ENCODE measurements around the gene FADS3. TPM values are rescaled to one million over a fixed set of nuclear protein-coding genes. Genes with fewer than 3 reads are reported as not detected.

The FADS3 gene
- total RNA-seq, 4 donors from 2014 or later: 25.2 to 37.6 (median 31.2) TPM

DNA sequence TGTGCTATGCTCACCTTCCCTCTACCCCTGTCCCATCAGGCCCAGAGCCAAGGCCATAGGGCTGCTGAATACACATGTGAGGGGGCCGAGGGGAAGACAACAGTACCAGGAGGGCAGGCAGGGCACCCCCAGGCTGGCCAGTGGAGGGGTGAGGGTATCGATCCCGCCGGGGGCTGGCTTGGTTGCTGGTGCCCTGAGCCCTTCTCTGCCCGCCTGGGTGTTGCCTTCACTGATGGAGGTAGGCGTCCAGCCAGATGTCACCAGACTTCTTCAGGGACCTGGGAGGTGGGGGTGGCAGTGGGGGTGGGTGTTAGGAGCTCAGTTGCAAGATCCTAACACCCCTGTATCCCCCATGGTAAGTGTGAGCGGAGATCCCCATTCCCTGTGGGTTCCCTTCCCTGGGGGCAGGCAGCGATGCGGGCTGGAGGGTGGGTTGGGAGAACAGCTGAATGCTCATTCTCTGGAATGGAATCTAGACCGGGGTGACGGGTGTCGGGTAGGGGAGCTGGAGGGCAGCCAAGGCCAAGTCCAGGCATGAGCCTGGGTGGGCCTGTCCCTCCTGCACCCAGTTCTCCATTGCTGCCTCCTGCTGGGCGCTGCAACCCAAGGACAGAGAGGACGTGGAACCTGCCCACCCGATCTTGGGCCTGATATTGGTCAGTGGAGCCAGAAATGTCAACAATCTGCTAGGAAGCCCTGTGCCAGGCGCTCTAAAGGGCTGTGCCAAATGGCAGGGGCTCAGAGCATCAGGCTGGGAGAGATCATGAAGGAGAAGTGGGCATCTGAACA, 17.6 kb downstream of the FADS3 start:
- no peaks in the 10 kb centered on the region for H3K27me3 ChIP-seq
- no peak overlapping the region for H3K27ac ChIP-seq
- peak; percentile 30 to 48 for DNase-seq
- no peaks in the 10 kb centered on the region for H3K9me3 ChIP-seq
- no peak overlapping the region for H3K4me3 ChIP-seq (replicated peaks in 1 of 3)
- peaks cover 5 to 17% of the 10 kb centered on the region in 2 donors for H3K4me1 ChIP-seq
- 71 to 91% methylated on average over 8 to 16 of the region's 16 CpGs for WGBS, 2 donors
- H3K36me3 ChIP-seq: no peaks in the 10 kb centered on the region
- intact Hi-C loops (cut with DNase I): no loop called here
- TF ChIP-seq, protein P1, sequence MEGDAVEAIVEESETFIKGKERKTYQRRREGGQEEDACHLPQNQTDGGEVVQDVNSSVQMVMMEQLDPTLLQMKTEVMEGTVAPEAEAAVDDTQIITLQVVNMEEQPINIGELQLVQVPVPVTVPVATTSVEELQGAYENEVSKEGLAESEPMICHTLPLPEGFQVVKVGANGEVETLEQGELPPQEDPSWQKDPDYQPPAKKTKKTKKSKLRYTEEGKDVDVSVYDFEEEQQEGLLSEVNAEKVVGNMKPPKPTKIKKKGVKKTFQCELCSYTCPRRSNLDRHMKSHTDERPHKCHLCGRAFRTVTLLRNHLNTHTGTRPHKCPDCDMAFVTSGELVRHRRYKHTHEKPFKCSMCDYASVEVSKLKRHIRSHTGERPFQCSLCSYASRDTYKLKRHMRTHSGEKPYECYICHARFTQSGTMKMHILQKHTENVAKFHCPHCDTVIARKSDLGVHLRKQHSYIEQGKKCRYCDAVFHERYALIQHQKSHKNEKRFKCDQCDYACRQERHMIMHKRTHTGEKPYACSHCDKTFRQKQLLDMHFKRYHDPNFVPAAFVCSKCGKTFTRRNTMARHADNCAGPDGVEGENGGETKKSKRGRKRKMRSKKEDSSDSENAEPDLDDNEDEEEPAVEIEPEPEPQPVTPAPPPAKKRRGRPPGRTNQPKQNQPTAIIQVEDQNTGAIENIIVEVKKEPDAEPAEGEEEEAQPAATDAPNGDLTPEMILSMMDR (IDR thresholded peaks at IDR 0.05): no peak
- TF ChIP-seq POLR2A (IDR thresholded peaks at IDR 0.05): no peak

DNA sequence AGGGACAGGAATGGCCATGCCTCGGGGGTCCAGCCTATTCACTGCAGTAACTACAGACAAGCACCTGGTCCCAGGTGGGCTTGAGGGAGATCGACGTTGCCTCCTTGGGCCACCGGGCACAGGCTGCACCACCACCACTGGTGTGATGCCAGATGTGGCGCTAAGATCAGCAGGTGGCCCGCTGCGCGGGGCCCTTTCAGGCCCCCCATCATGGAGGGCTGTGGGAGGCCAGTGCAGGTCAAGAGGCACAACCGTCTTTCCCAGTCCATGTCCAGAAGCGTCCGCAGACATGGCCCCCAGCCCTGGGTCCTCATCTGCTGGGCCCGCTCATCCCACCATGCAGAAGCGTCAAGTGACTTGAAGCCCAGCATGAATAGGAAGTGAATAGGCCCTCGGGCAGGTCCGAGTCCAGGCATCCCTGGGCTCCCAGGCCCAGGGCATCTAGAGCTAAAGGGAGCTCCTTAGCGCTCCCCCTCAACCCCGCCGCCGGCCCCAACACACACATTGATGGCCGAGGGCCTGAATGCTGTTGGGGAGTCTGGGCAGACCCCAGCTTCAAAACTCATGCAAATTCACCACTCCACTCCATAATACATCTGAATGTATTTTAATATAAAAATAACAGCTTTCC, 18.3 kb downstream of the FADS3 start:
- H3K36me3 ChIP-seq: no peaks in the 10 kb centered on the region
- DNase-seq: no peak

GRCh38 chr11:61871158-61871597, 20.2 kb downstream of the FADS3 start:
- H3K27me3 ChIP-seq: no peaks in the 10 kb centered on the region
- H3K27ac ChIP-seq: no peak overlapping the region
- H3K36me3 ChIP-seq: no peaks in the 10 kb centered on the region
- intact Hi-C loops (cut with DNase I): no loop called here
- no peak for TF ChIP-seq POLR2A (IDR thresholded peaks at IDR 0.05)
- TF ChIP-seq, protein P1 (IDR thresholded peaks at IDR 0.05): peak; percentile 53 to 87 (median 72)
- 8 to 15% methylated on average over 5 to 8 of the region's 24 CpGs for WGBS, 2 donors
- no peaks in the 10 kb centered on the region for H3K9me3 ChIP-seq
- H3K4me1 ChIP-seq: peaks cover 5 to 17% of the 10 kb centered on the region in 2 donors
- no peak overlapping the region for H3K4me3 ChIP-seq (replicated peaks in 1 of 3)
- peak; percentile 69 to 71 for DNase-seq

More for the DNA sequence above, 18.3 kb downstream of the FADS3 start:
- no peak for TF ChIP-seq POLR2A (IDR thresholded peaks at IDR 0.05)
- TF ChIP-seq, protein P1 (IDR thresholded peaks at IDR 0.05): no peak
- intact Hi-C loops (cut with DNase I): no loop called here
- H3K4me1 ChIP-seq: peaks cover 5 to 17% of the 10 kb centered on the region in 2 donors
- H3K27ac ChIP-seq: no peak overlapping the region
- no peaks in the 10 kb centered on the region for H3K27me3 ChIP-seq
- H3K4me3 ChIP-seq (replicated peaks in 1 of 3): no peak overlapping the region
- WGBS, 2 donors: 90 to 95% methylated on average over 15 to 16 of the region's 20 CpGs
- no peaks in the 10 kb centered on the region for H3K9me3 ChIP-seq

- H3K27me3 ChIP-seq: no peaks in the 10 kb centered on the region
- no peaks in the 10 kb centered on the region for H3K36me3 ChIP-seq
- no peak for DNase-seq
- WGBS, 2 donors: 57 to 59% methylated on average over 9 to 10 of the region's 10 CpGs
- no peak overlapping the region for H3K27ac ChIP-seq
- no peaks in the 10 kb centered on the region for H3K9me3 ChIP-seq
- intact Hi-C loops (cut with DNase I): no loop called here
- TF ChIP-seq, protein P1 (IDR thresholded peaks at IDR 0.05): no peak
- no peak for TF ChIP-seq POLR2A (IDR thresholded peaks at IDR 0.05)
- peaks cover 5 to 17% of the 10 kb centered on the region in 2 donors for H3K4me1 ChIP-seq
- no peak overlapping the region for H3K4me3 ChIP-seq (replicated peaks in 1 of 3)
These were observed 20.8 kb downstream of the FADS3 start for GRCh38 chr11:61870541-61871031.
